IPS-15b (cell line): ENCODE measurements around the gene ST6GAL1.
"Not testable (repeated sequence)": the region's sequence is repeated elsewhere in the genome, so short reads cannot be mapped to it uniquely, and the experiment has no call there.

Experiments used
- H3K27me3 ChIP-seq: one replicate; pipeline ENCODE4 v1.6.1; 2013; ENCODE audit warnings: low read length; ENCODE audit not compliant: control insufficient read depth, insufficient read depth
- H3K36me3 ChIP-seq: one replicate; pipeline ENCODE4 v1.6.1; 2013; ENCODE audit warnings: low read length; ENCODE audit not compliant: control insufficient read depth, insufficient read depth
- H3K4me1 ChIP-seq: one replicate; pipeline ENCODE4 v1.6.1; 2013; ENCODE audit warnings: mild to moderate bottlenecking, low read length; ENCODE audit not compliant: control insufficient read depth, insufficient read depth
- H3K4me3 ChIP-seq: one replicate; pipeline ENCODE4 v1.5.1; 2013; ENCODE audit warnings: low read depth, low read length
- H3K9ac ChIP-seq: one replicate; pipeline ENCODE4 v1.6.1; 2013; ENCODE audit warnings: low read depth, mild to moderate bottlenecking, low read length
- H3K9me3 ChIP-seq: one replicate; pipeline ENCODE4 v1.6.1; 2013; ENCODE audit warnings: mild to moderate bottlenecking, low read length; ENCODE audit not compliant: control insufficient read depth, insufficient read depth

The ST6GAL1 gene

DNA sequence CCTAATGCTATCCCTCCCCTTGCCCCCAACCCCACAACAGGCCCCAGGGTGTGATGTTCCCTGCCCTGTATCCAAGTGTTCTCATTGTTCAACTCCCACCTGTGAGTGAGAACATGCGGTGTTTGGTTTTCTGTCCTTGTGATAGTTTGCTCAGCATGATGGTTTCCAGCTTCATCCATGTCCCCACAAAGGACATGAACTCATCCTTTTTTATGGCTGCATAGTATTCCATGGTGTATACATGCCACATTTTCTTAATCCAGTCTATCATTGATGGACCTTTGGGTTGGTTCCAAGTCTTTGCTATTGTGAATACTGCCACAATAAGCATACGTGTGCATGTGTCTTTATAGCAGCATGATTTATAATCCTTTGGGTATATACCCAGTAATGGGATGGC, 122.1 kb downstream of the ST6GAL1 start:
- not testable (repeated sequence) for H3K27me3 ChIP-seq, H3K9ac ChIP-seq, H3K9me3 ChIP-seq, H3K4me1 ChIP-seq, H3K4me3 ChIP-seq
- peaks cover 17% of the 10 kb centered on the region for H3K36me3 ChIP-seq

DNA sequence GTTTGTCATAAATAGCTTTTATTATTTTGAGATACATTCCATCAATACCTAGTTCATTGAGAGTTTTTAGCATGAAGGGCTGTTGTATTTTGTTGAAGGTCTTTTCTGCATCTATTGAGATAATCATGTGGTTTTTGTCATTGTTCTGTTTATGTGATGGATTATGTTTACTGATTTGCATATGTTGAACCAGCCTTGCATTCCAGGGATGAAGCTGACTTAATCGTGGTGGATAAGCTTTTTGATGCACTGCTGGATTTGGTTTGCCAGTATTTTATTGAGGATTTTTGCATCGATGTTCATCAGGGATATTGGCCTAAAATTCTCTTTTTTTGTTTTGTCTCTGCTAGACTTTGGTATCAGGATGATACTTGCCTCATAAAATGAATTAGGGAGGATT, 124.1 kb downstream of the ST6GAL1 start:
- not testable (repeated sequence) for H3K4me3 ChIP-seq, H3K27me3 ChIP-seq, H3K9ac ChIP-seq, H3K9me3 ChIP-seq, H3K4me1 ChIP-seq
- H3K36me3 ChIP-seq, result peaks cover 24% of the 10 kb centered on the region

DNA sequence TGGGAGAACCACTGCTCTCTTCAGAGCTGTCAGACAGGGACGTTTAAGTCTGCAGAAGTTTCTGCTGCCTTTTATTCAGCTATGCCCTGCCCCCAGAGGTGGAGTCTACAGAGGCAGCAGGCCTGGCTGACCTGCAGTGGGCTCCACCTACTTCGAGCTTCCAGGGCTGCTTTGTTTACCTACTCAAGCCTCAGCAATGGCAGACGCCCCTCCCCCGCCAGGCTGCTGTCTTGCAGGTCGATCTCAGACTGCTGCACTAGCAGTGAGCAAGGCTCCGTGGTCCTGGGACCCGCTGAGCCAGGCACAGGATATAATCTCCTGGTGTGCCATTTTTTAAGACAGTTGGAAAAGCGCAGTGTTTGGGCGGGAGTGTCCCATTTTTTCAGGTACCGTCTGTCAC, 127.5 kb downstream of the ST6GAL1 start:
- not testable (repeated sequence) for H3K4me3 ChIP-seq, H3K27me3 ChIP-seq, H3K4me1 ChIP-seq, H3K9me3 ChIP-seq, H3K9ac ChIP-seq
- H3K36me3 ChIP-seq, result peaks cover 20% of the 10 kb centered on the region

DNA sequence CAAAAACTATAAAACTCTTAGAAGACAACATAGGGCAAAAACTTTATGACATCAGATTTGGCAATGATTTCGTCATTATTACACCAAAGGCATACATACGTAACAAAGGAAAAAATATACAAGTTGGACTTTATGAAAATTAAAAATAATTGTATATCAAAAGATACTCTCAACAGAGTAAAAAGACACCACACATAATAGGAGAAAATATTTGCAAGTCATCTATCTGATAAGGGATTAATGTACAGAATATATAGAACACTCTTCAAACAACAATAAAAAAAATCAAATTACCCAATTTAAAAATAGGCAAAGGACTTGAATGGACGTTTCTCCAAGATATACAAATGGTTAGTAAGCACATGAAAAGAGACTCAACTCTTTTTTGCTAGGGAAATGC, 131.4 kb downstream of the ST6GAL1 start:
- no peaks in the 10 kb centered on the region for H3K27me3 ChIP-seq
- H3K36me3 ChIP-seq, result peaks cover 20% of the 10 kb centered on the region
- no peak overlapping the region for H3K4me3 ChIP-seq
- peaks cover 3% of the 10 kb centered on the region for H3K9me3 ChIP-seq
- H3K9ac ChIP-seq, result no peak overlapping the region
- H3K4me1 ChIP-seq, result peaks cover 12% of the 10 kb centered on the region

DNA sequence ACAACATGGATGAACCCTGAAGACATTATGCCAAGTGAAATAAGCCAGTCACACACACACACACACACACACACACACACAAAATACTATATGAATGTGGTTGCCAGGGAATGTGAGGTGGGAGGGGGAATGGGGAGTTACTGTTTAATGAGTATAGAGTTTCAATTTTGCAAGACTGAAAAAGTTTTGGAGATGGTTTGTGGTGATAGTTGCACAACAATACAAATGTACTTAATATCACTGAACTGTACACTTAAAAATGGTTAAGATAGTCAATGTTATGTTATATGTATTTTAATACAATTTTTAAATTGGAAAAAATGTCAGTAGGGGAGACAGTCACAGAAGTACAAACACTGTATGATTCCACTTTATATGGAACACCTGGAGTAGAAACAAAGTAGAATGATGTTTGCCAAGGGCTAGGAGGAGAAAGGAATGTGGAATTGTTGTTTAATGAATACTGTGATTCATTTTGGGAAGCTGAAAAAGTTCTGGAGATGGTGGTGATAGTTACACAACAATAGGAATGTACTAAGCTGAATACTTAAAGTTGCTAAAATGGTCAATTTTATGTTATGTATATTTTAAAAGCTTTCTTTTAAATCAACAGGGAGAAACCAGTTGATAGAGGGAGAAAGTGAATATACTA, 132.3 kb downstream of the ST6GAL1 start:
- H3K9ac ChIP-seq, result no peak overlapping the region
- H3K4me1 ChIP-seq, result peaks cover 12% of the 10 kb centered on the region
- no peaks in the 10 kb centered on the region for H3K27me3 ChIP-seq
- peaks cover 20% of the 10 kb centered on the region for H3K36me3 ChIP-seq
- H3K4me3 ChIP-seq, result no peak overlapping the region
- peaks cover 3% of the 10 kb centered on the region for H3K9me3 ChIP-seq

DNA sequence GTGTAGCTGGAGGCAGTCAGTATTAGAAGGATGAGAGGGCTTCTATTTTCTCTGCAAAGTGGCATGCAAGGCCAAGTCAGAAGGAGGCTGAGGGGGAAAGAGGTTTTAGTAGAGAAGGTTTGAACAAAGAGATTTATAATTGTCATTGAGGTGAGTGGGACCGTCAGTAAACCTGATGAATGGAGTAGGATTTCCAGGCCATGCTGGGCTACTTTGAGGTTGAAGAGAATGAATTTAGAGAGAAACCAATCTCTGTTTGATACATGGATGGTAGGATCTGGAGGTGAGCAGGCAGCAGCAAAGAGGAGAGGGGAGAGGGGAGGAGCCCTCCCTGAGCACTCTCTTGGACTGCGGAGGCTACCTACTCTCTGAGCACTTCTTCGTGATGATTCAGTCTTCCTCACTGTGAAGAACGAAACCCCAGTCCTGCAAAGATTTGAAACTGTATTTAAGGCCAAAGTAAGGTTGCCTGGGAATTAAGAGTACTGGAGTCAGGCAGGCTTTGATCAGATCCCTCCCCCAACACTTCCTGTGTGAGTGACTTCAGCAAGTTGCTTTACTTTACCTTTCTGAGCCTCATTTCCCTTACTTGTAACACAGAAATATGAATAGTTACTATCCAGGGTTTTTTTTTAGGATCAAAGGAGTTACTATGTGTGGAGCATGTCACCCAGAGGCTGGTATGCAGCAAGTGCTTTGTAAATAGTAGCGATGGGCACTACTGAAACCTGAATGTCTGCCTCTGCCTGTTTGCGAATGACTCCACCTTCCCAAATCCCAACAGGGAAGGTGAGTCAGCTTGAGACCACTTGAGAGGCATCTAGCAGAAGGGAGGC, 133.2 kb downstream of the ST6GAL1 start:
- no peaks in the 10 kb centered on the region for H3K9me3 ChIP-seq
- H3K4me3 ChIP-seq, result no peak overlapping the region
- peaks cover 12% of the 10 kb centered on the region for H3K4me1 ChIP-seq
- H3K27me3 ChIP-seq, result no peaks in the 10 kb centered on the region
- no peak overlapping the region for H3K9ac ChIP-seq
- H3K36me3 ChIP-seq, result peaks cover 15% of the 10 kb centered on the region

DNA sequence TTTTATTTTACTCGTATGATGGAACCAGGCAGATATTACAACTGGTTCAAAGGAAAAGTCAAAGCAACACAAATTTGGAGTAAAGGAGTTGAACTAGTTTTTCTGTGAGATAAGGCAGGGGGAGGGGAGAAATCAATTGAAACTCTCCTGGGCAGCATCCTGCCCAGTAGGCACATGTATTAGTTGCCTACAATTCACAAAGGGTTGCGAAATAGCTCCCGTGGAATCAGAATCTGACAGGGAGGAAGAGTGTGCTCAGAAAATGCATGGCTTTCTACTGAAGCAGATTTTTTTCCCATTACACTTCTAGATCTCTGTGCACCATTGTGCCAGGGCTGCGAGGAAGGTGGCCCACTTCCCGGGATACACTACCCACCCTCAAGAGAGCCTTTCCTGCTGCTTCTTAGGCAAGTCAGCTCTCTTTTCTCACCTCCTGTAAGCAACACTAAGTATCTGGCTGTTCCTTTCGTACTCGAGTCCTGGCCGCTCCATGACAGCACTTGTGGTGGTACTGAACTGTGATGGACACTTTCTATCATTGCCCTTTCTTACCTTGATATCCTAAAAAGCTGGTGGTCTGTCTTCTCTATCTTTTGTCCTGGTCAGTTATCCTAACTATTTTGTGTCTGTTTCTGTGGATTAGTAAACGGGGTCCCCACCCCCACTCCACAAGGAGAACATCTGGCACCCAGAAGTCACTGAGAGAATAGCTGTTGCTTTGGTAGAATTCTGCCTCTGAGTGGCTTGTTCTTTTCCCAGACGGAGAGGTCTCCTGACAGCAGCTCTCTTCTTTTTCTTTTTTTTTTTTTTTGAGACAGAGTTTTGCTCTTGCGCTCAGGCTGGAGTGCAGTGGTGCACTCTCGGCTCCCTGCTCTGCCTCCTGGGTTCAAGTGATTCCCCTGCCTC, 134.1 kb downstream of the ST6GAL1 start:
- Histone ChIP-seq H3K27me3 (no peaks in the 10 kb centered on the region), H3K9ac (no peak overlapping the region), H3K9me3 (no peaks in the 10 kb centered on the region), H3K4me3 (no peak overlapping the region), H3K4me1 (peaks cover 12% of the 10 kb centered on the region), H3K36me3 (peaks cover 8% of the 10 kb centered on the region)

DNA sequence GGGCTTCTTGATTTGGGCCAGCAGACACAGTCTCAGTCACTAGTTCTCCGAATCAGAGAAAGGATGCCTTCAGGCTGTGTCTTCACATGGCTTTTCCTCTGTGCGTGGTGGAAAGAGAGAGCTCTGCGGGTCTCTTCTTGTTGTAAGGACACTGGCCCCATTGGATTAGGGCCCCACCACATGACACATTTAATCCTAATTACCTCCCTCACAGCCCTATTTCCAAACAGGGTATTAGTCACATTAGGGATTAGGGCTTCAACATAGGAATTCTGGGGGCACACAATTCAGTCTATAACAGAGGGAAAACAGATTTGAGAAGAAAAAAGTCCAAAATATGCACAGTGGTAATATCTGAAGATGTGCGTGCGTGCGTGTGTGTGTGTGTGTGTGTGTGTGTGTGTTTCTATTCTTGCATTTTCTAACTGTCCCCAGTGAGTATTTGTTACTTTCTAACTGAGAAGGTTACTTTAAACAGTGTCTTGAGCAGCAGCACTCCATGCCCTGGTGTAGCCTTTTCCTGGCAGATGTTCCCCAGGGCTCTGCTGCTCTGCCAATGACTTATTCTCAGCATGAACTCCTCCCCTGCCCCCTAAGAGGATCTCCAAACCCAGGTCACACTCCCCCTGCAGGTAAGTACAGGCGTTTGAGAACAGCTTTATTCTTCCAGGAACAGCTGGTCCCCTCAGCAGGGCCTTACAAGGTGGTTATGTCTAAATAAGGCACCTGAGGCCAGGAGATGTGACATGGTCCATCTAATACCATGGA, 136.1 kb downstream of the ST6GAL1 start:
- H3K36me3 ChIP-seq, result peaks cover 2% of the 10 kb centered on the region

DNA sequence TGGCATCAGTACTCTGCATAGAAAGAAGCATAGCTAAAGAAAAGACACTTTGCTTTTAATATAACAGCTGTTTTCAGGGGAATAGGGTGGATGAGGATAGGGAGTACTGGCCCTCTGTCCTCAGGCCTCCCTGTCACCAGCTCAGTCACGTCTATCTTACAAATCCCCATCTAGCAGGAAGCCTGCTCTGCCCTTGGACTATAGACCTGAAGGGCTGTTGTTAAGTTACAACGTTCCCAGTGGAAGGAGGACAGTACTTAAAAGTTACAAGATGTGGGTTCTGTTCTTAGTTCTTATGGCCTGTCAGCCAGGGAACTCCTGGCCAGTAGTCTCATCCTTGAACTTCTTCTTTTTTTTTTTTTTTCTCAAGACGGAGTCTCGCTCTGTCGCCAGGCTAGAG, 138.5 kb downstream of the ST6GAL1 start:
- Histone ChIP-seq H3K36me3 (peaks cover 11% of the 10 kb centered on the region), H3K4me1 (peaks cover 13% of the 10 kb centered on the region), H3K9me3 (no peaks in the 10 kb centered on the region), H3K9ac (no peak overlapping the region), H3K4me3 (no peak overlapping the region), H3K27me3 (no peaks in the 10 kb centered on the region)

More for the DNA sequence above, 136.1 kb downstream of the ST6GAL1 start:
- no peaks in the 10 kb centered on the region for H3K9me3 ChIP-seq
- H3K9ac ChIP-seq, result no peak overlapping the region
- peaks cover 12% of the 10 kb centered on the region for H3K4me1 ChIP-seq
- H3K27me3 ChIP-seq, result no peaks in the 10 kb centered on the region
- no peak overlapping the region for H3K4me3 ChIP-seq

DNA sequence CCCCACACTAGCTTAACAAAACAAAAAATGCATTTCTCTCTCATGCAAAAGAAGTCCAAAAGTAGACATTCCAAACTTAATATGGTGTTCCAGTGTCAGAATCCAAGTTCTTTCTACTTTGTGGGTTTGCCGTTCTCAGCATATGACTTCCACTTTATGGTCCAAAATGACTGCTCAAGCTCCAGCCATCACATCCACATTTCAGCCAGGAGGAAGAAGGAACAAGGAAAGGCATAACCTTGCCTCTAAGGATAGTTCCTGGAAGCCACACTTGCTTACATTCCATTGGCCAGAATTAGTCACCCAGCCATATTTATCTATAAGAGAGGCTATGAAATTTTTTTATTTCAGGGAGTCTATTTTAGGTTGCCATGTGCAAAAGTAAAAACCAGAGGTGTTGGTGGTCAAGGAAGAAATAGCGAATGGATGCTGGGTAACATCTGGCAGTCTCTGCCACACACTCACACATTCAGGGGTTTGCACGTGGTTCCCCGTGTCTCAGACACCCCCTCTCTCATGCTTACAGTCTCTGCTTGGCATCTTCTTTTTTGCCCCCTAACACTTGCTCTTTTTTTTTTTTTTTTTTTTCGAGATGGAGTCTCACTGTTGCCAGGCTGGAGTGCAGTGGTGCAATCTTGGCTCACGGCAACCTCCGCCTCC, 139.7 kb downstream of the ST6GAL1 start:
- H3K27me3 ChIP-seq, result no peaks in the 10 kb centered on the region
- no peaks in the 10 kb centered on the region for H3K9me3 ChIP-seq
- no peak overlapping the region for H3K4me3 ChIP-seq
- H3K4me1 ChIP-seq, result peaks cover 8% of the 10 kb centered on the region
- peaks cover 20% of the 10 kb centered on the region for H3K36me3 ChIP-seq
- H3K9ac ChIP-seq, result no peak overlapping the region

DNA sequence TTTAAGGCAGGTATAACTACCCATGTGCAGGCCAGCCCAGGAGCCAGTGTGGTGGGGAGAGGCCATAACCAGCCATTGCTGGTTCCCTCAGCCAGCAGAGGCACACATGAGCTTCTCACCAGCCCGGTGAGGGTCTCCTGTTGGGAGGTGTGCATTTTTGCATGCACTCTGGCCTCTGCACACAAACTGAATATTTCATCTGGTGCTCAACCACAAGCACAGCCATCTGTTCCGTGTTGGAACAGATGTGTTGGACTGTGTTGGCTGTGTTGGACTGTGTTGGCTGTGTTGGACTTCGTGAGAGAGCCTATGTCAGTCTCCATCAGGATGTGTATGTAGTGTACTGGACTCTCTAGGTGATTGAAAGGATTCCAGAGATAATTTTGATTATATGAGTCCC, 141.8 kb downstream of the ST6GAL1 start:
- H3K9me3 ChIP-seq, result no peaks in the 10 kb centered on the region
- no peak overlapping the region for H3K4me3 ChIP-seq
- no peaks in the 10 kb centered on the region for H3K27me3 ChIP-seq
- peaks cover 8% of the 10 kb centered on the region for H3K4me1 ChIP-seq
- peaks cover 35% of the 10 kb centered on the region for H3K36me3 ChIP-seq
- H3K9ac ChIP-seq, result no peak overlapping the region
